Fibroblast of skin of right biceps (primary cell): Measurements from ENCODE around the gene OCSTAMP.

Source experiments
- DNase-seq: peaks from one replicate; pipeline ENCODE4 v3.0.0-alpha.2; 2013

Gene OCSTAMP

DNA sequence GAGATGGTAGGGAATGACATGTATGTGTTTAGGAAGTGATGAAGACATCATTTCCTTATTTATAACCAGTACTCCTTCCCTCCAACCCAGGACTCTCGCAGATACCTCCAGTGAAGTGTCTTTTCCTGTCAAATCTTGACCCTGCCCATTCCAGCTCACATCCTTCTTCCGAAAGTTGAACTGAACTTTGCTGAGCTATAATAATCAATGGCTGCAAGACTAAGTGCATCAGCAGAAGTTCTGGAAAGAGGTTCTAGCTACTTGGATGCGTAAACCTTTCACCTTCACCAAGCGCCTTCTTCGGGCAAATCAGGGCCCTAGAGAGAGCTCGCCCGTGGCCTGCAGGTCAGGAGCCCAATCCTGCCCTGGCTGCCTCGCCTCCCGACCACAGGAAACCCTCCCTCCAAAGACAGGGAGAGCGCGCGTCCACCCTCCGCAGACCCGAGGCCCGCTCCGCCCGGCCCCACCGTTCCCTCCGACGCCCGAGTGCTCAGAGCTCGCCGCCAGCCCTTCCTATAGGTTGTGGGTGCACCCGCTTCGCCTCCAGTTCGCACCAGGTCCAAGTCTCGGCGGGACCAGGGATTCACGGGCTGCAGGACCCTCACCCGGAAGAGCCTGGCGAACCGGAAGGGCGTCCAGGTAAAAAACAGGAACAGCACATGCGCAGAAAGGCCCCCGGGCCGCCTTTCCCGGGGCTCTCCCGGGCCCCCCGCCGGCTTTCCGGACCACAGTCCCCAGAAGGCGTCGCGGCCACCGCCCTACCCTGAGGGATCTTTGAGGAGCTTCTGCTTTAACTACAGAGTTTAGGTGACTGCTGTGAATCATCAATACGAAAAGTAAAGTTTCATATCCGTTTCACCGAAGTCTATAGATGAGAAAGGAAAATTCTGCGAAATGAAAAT is 37.3 kb downstream of the OCSTAMP start, which contains the start of gene ZNF334:
Gene ZNF334 (minus strand): TSS at position 617 of the 902 bp plus-strand sequence. CDS start 1,457 bp downstream, outside the sequence.
- peak; percentile 64 for DNase-seq

DNA sequence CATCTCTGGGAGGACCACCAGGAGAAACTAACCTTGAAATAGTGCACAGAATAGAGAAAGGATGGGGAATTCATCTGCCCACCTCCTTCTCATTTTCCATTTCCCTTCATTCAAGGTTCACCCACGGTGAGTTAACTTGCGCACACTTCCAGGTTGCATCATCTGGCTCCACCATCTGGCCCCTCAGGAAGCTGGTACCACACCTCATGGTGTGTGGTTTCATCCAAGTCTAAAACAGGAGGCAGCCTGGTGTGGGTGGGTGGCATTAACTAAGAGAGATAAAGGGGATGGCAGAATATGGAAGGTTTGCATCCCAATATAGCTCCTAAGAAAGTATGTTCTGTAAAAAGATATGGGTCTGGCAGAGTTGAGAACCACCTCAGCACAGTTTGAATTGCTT is 40.9 kb downstream of the OCSTAMP start:
- no peak for DNase-seq

DNA sequence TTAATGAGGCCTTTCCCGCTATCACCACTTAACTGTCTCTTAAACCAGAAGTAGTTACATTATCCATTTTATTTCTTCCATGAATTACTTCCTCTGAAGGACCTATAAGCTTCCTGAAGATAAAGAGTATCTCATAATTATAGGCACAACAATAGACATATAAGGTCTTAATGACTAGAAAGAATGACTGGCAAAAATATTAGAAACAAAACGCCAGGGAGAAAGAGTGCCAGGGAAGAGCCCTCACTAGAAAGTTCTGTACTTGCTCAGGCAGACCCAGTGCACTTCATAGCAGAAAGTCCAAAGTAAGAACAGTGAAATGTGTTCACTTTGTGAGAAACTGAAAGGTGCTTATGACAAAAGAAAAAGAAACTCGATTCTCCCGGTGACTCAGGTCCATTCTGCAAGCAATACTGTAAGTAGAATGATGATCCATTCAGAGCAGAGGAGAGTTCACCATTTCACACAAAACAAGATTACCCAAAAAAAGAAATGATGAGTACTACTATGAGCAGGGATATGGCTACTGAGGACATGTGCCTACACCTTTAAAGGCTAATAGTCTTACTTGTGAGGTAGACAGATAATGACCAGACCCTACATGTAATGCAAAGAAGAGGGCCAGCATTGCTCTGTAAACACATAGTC is 42.6 kb downstream of the OCSTAMP start:
- DNase-seq = no peak

DNA sequence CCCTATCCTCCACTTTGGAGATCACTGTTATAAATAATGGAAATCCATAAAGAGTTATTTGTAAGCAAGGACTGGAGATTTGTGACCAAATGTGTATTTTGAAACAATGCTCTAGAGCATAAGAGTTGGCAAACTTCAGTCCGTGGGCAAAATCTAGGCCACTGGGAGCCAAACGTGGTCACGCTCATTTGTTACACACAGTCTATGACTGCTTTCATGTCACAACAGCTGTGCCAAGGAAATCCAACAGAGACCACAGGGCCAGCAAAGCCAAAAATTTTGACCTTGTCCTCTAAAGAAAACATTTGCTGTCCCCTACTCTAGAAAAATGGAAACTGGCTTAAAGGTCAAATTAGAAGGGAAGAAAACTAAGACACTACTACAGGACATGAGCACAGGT is 44.9 kb downstream of the OCSTAMP start:
- DNase-seq = no peak

DNA sequence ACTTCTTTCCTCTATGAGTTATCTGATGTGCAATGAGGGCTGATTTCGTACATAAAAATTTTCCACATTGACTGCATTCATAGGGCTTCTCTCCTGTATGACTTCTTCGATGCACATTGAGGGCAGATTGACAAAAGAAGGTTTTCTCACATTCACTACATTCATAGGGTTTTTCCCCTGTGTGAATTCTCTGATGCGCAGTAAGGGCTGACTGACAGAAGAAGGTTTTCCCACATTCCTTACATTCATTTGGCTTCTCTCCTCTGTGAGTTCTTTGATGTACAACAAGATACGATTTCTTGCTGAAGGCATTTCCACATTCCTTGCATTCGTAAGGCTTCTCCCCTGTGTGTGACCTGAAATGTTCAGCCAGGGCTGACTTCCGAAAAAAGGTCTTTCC is 48.5 kb downstream of the OCSTAMP start:
- no peak for DNase-seq

DNA sequence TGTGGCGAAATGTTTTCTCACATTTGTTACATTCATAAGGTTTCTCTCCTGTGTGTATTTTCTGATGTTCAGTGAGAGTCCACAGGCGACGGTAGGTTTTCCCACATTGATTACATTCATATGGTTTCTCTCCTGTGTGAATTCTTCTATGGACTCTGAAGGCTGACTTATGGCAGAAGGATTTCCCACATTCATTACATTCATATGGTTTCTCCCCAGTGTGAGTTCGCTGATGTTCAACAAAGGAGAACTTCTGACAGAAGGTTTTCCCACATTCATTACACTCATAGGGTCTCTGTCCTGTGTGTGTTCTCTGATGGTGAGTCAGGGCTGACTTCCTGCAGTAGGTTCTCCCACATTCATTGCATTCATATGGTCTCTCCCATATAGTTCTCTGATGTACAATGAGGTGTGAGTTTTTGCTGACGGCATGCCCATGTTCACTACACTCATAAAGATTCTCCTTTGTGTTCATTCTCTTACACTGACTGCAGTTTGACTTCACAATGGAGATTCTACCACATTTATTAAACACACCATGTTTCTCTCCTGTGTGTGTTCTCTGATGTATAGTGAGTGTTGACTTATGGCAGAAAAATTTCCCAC is 49.0 kb downstream of the OCSTAMP start:
- no peak for DNase-seq

DNA sequence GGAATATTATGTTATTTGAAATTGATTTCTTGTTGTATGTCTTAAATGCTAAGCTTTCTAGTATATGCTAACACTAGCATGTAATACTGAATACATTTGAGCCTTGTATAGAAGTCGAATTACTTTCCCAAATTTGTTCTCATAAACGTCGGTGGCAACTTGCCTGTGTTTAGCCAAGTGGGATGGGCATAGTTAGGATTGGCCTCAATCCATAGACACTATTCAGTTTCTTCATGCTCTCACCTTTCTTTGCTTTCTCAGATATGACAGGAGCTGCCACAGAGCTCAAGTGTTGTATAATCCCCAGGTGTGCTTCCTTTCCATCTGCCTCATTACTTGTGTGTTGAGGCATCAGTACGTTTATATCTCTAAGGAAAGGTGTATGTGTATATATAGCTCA is 56.4 kb downstream of the OCSTAMP start:
- no peak for DNase-seq

DNA sequence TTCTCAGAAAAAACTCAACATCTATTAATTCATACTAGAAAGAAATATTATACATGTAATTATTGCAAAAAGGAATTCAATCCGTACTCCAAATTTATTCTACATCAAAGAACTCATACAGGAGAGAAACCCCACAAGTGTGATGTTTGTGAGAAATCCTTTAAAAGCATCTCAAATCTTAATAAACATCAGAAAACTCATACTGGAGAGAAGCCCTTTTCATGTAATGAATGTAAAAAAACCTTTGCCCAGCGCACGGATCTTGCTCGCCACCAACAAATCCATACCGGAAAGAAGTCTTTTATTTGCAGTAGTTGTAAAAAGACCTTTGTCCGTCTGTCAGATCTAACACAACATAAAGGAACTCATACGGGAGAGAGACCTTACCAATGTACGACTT is 59.1 kb downstream of the OCSTAMP start:
- DNase-seq = no peak
